GM11168 (cell line): ENCODE measurements around the gene DGCR8.
"Not testable (repeated sequence)": the region's sequence is repeated elsewhere in the genome, so short reads cannot be mapped to it uniquely, and the experiment has no call there.

Experiments
- in situ Hi-C: fragments of 300-500 bp; cut with MboI; formaldehyde crosslinking; loops from one replicate; pipeline ENCODE4 v1.12.0; 2022; ENCODE audit warnings: low sequenced_read_pairs; ENCODE audit not compliant: unreplicated experiment

The DGCR8 gene

DNA sequence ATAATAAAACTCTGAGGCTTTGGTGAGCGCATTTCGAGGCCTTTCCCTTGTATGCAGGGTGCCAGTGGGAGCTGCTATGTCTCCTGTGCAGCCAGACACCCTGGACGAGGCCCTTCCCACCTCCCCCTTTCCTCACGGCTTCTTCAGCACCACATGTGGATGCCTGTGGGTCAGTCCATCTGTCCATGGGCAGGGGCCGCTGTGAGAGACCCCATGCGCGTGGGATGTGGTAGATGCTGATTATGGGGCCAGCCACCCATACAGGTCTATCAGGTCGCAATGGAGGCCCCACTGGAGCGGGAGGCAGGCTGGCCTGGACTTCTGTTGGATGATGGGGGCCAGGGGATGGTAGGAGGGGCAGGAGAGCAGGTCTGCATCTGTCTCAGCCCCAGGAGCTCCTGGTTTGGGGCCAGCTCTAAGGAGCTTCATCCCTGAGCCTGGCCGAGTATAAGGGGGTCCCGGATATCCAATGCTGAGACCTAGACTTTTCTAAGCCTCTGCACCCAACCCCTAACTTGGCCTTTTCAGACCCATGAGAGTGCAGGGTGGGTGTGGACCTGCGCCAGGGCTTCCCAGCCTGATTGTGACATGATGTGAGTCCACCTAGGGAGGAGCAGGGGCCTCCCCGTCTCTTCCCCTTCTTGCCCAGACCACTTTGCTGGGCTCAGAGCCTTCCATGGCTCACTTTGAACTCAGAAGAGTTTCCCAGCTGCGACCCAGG lies 14.0 kb upstream of the DGCR8 start:
- in situ Hi-C loops = no loop called here

- in situ Hi-C loops = no loop called here
These were observed 13.2 kb upstream of the DGCR8 start for GRCh38 chr22:20066617-20067383.

GRCh38 chr22:20067384-20067682 lies 12.7 kb upstream of the DGCR8 start:
- in situ Hi-C loops = not testable (repeated sequence)

DNA sequence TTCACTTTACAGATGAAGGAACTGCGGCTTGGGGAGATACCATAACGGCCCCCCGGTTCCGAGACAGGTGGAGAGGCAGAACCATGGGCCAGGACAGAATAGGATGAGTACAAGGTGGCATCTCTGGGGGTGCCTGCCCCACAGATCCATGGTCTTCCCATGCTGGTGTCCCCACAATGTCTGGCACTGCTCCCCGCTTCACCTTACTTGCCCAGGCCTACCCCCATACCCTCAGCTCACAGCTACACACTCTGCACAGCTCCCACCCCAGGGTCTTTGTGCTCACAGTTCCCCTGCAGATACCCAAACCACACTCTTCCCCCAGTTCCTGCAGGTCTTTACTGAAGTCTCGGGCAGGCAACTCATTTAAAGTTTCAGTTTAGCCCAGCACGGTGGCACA lies 11.4 kb upstream of the DGCR8 start:
- in situ Hi-C loops = no loop called here

DNA sequence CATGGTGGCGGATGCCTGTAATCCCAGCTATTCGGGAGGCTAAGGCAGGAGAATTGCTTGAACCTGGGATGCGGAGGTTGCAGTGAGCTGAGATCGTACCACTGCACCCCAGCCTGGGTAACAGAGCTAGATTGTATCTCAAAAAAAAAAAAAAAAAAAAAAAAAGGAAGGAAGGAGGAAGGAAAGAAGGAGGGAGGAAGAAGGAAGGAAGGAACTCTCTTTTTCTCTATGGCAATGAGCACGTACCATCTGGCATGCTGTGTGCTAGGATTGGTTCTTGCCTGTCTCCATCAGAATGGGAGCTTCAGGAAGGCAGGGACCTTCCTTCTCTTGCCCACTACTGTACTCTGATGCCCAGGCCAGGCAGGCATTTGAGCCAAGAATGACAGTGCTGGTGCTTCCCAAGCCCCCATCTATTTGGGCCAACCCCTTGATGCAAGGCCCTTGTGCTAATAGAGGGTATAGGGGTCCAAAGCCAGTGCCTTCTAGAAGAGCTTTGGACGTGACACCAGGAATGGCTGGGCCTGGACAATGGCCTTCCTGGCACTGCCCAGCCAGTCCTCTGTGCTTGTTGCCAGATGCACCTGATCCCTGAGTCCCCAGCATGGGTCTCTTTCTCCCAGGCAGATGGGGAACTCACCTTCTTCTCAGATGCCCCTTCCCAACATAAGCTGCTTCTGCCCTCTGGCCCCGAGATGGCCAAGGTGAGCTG lies 10.6 kb upstream of the DGCR8 start:
- in situ Hi-C loops = no loop called here

GRCh38 chr22:20071524-20071972 lies 8.5 kb upstream of the DGCR8 start:
- in situ Hi-C loops = no loop called here

DNA sequence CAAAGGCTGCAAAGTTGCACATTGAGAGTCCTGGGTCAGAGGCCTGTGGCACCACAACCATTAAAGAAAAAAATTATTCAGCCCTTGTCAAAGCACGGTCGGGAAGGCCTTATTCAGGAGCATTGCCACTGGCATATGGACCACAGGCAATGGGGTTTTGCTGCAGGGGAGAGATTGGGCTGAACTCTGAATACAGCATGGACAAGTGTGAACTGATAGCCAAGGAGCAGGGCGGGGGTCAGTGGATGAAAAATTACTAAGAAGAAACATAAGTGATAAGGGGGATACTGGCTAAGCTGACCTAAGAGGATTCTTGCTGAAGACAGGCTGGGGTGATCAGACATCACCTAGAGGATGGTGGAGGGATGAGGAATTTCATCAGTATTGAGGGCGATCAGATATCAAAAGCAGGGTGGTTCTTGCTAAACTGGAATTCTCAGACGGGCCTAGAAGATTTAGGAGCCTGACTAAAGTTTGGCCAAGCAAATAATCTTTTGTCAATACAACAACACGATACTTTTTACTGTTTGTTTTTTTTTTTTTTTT lies 3.3 kb upstream of the DGCR8 start:
- in situ Hi-C loops = no loop called here

GRCh38 chr22:20080445-20080775 lies 369 bp downstream of the DGCR8 start:
- in situ Hi-C loops = no loop called here

GRCh38 chr22:20080776-20081654 lies 974 bp downstream of the DGCR8 start:
- in situ Hi-C loops = no loop called here

- in situ Hi-C loops = no loop called here
These were observed 3.3 kb downstream of the DGCR8 start for GRCh38 chr22:20083157-20083890.

DNA sequence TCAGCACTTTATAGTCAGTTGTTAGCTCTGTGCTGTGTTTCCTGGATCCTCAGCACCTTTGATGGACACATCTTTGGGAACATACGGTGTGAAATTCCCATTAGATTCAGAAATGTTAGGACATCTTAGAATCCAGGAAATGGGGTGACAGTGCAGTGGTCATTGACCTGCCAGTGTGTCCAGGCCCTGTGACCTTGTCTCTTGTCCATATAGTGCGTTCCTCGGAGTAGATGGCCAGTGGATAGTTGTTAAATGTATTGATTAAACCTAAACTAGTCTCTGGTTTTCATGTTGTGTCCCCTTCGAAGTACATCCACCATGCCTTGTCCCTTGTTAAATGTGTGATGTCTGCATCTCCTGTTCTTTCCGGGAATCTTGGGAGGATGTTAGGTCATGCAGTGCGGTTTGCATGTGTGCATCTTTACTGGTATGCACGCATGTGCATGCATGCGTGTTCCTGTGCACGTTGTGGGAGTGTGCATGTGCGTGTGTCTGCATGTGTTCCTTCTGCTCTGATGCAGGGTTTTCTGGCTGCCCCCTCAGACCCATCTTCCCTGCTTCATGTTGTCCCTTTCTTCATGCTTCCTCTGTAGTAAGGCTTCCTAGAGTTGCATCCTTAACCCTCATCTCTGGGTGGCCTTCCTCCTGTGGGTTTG lies 4.0 kb downstream of the DGCR8 start:
- in situ Hi-C loops = no loop called here

DNA sequence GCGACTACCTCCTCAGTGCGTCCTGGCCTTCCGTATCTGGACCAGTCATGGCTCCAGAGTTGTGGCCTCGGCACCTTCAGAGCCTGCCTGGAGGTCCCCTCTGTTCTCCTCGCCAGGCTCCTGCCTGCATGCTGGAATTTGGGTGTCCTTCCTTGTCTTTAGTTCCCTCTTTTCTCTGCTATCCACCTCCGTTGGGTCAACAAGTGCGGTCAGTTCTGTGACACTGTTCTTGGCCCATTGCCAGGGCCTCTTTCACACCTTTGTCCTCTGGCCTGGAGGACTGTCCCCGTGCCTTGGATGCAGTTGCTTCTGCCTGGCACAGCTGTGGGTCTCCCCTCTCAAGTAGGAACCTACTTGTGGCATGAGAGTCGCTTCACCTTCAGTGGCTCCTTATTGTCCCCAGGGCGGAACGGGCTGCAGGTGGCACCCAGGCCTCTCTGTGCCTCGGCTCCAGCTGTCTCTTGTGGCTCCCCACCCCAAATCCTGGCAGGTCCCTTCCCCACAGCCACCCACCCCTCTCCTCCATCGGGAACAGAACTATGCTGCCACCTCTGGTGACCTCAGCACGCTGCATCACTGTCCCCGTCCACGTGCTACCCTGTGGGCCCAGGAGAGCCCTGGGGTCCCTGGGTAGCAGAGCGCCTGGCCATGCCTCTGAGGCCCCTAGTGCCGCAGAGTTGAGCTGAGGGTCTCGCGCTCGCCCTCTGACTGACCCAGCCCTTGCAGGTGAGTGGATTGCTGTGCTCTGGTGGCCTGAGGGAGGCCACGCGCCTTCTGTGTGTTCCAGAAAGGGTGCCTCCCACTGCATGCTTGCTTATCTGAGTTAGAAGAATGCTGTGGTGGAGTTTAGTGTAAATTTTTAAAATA lies 4.7 kb downstream of the DGCR8 start:
- in situ Hi-C loops = no loop called here

DNA sequence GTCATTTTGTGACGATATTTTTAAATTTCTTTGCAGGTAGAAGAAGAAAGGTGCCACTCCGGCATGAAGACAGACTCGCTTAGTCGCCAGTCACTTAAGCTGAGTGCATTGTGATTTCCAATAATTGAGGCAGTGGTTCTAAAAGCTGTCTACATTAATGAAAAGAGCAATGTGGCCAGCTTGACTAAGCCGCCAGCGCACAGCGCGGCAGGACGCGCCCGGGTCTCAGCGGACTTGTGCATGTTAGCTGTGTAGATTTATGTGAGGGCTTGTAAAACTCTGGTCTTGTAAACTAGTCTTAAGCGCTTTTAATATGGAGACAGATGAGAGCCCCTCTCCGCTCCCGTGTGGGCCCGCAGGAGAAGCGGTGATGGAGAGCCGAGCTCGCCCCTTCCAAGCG lies 5.6 kb downstream of the DGCR8 start:
- in situ Hi-C loops = no loop called here

GRCh38 chr22:20086101-20086599 lies 6.1 kb downstream of the DGCR8 start:
- in situ Hi-C loops = no loop called here

DNA sequence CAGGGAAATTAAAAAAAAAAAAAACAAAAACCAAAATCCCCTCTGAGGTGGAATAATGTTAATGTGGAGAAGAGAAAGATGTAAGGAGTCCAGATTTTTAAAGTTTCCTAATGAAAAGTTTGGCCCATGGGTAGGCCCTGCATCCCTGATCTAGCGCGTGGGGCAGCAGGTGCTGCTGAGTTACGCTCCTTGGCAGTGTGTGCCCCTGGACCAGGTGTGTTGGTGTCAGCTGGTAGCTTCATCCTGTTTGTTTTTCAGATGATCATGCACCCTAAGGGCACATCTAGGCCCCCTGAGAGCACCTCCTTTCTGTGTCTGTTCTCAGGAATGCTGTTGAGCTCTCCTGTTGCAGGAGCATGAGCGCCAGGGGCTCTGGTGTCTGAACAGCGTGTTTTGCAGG lies 6.7 kb downstream of the DGCR8 start:
- in situ Hi-C loops = no loop called here

- in situ Hi-C loops = no loop called here
These were observed 7.5 kb downstream of the DGCR8 start for GRCh38 chr22:20087319-20088262.

DNA sequence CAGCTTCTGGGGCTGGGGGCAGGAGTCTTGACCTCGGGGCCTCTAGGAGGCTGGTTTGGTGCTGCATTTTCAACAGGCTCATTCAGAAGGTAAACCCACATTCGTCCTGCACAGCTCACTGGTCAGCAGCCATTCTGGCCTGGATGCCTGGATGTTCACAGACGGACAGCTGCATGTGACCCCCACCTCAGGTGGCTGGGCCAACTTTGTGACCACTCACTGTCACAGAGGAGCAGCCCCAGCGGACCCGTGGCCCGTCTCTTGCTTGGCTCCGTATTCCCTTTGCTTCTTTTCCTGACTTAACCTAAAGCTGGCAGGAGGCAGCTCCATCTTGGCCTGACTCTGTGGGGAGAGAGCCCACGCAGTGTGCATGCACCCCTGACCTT lies 8.2 kb downstream of the DGCR8 start:
- in situ Hi-C loops = no loop called here
